Chondrocyte (in vitro differentiated cells): ENCODE measurements around the gene MIB1. TPM values are rescaled to one million over a fixed set of nuclear protein-coding genes. Genes with fewer than 3 reads are reported as not detected.
A peak's percentile ranks its signal among the peaks of the same experiment; 100 is the strongest.

Experiments
- DNase-seq: peaks from one replicate; pipeline ENCODE4 v3.0.0; 2021; ENCODE audit warnings: mixed read lengths, low spot score
- H3K27ac Mint-ChIP-seq: one replicate; pipeline ENCODE4 v1.8.0; 2021; ENCODE audit warnings: mild to moderate bottlenecking, moderate library complexity, mixed read lengths; ENCODE audit not compliant: unreplicated experiment
- H3K27me3 Mint-ChIP-seq: 2 replicates; pipeline ENCODE4 v1.8.0; 2021; ENCODE audit warnings: low read depth, mixed read lengths
- H3K36me3 Mint-ChIP-seq: 2 replicates; pipeline ENCODE4 v1.8.0; 2021; ENCODE audit warnings: low read depth, mixed read lengths
- H3K4me1 Mint-ChIP-seq: 2 replicates; pipeline ENCODE4 v1.8.0; 2021; ENCODE audit warnings: low read depth, mild to moderate bottlenecking, mixed read lengths
- H3K4me3 Mint-ChIP-seq: one replicate; pipeline ENCODE4 v1.8.0; 2021; ENCODE audit warnings: mild to moderate bottlenecking, moderate library complexity, mixed read lengths; ENCODE audit not compliant: unreplicated experiment
- H3K9me3 Mint-ChIP-seq: 2 replicates; pipeline ENCODE4 v1.8.0; 2021; ENCODE audit warnings: low read depth, mixed read lengths
- total RNA-seq: library from RNA; stranded (reverse); gene quantifications from 3 replicates; pipeline ENCODE4 v1.2.1, GENCODE V29; 2021
- TF ChIP-seq, protein P1 (sequence below): fragments of 200-600 bp; sonication (generic); IDR thresholded peaks from 2 replicates; pipeline ENCODE4 v1.5.0; 2021; ENCODE audit warnings: antibody characterized with exemption, mild to moderate bottlenecking, moderate library complexity

The MIB1 gene
- total RNA-seq, 1 donor from 2014 or later, result 68.0 TPM

DNA sequence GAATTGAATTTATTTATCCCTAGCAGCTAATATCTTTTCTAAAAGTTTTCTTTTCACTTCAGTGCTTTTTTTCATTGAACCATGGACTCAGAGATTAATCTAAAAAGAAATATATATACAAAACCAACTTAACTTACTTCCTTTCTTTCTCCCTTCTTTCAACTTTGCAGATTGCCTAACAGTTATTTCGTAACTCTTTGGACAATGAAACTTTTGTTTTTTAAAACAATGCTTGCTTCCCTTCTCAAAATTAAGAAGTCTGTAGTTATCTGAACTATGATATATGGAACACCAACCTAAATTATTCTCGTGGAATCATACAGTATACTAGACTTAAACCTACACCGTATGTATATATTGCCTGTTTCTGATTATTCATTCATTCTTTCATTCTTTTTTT is 62.9 kb downstream of the MIB1 start:
- H3K36me3 Mint-ChIP-seq, result peaks cover 17% of the 10 kb centered on the region
- H3K27ac Mint-ChIP-seq, result no peak overlapping the region
- H3K9me3 Mint-ChIP-seq, result no peaks in the 10 kb centered on the region
- H3K27me3 Mint-ChIP-seq, result no peaks in the 10 kb centered on the region
- no peak overlapping the region for H3K4me3 Mint-ChIP-seq
- H3K4me1 Mint-ChIP-seq, result peaks cover 43% of the 10 kb centered on the region
- TF ChIP-seq, protein P1, sequence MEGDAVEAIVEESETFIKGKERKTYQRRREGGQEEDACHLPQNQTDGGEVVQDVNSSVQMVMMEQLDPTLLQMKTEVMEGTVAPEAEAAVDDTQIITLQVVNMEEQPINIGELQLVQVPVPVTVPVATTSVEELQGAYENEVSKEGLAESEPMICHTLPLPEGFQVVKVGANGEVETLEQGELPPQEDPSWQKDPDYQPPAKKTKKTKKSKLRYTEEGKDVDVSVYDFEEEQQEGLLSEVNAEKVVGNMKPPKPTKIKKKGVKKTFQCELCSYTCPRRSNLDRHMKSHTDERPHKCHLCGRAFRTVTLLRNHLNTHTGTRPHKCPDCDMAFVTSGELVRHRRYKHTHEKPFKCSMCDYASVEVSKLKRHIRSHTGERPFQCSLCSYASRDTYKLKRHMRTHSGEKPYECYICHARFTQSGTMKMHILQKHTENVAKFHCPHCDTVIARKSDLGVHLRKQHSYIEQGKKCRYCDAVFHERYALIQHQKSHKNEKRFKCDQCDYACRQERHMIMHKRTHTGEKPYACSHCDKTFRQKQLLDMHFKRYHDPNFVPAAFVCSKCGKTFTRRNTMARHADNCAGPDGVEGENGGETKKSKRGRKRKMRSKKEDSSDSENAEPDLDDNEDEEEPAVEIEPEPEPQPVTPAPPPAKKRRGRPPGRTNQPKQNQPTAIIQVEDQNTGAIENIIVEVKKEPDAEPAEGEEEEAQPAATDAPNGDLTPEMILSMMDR, result no peak
- no peak for DNase-seq

DNA sequence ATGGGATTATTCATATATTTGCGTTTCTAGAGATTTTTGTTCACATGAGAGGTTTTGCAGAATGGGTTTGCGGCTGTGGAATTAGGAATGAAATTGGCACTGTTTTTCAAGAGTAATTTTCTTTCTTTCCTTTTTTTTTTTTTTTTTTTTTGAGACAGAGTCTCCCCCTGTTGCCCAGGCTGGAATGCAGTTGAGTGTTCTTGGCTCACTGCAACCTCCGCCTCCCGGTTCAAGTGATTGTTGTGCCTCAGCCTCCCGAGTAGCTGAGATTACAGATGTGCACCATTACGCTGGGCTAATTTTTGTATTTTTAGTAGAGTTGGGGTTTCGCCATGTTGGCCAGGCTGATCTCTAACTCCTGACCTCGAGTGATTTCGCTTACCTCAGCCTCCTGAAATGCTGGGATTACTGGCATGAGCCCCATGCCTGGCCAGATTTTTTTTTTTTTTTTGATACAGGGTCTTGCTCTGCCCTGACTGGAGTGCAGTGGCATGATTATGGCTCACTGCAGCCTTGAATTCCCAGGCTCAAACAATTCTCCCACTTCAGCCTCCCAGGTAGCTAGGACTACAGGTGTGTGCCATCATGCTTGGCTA is 65.3 kb downstream of the MIB1 start:
- H3K4me1 Mint-ChIP-seq, result peaks cover 22% of the 10 kb centered on the region
- H3K27ac Mint-ChIP-seq, result no peak overlapping the region
- peaks cover 38% of the 10 kb centered on the region for H3K36me3 Mint-ChIP-seq
- H3K9me3 Mint-ChIP-seq, result peaks cover 14% of the 10 kb centered on the region
- TF ChIP-seq, protein P1, result peak; percentile 20
- no peak for DNase-seq
- no peak overlapping the region for H3K4me3 Mint-ChIP-seq
- no peaks in the 10 kb centered on the region for H3K27me3 Mint-ChIP-seq

DNA sequence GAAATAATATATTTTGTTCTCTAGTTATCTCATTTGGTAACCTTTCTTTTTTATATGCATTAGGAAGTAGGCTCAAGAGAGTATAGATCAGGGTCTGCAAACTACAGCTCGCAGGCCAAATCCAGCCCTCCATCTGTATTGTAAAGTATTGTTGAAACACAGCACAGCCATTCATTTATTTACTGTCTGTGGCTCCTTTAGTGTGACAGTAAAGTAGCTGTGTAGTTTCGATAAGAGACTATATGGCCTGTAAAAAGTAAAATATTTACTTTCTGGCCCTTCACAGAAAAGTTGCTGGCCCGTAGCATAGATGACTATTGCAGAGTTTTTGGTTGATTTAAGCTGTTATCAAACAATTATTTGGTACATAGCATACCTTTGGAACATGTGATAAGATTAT is 67.6 kb downstream of the MIB1 start:
- H3K4me3 Mint-ChIP-seq, result no peak overlapping the region
- peaks cover 31% of the 10 kb centered on the region for H3K36me3 Mint-ChIP-seq
- H3K9me3 Mint-ChIP-seq, result peaks cover 14% of the 10 kb centered on the region
- DNase-seq, result no peak
- H3K27ac Mint-ChIP-seq, result no peak overlapping the region
- H3K27me3 Mint-ChIP-seq, result no peaks in the 10 kb centered on the region
- TF ChIP-seq, protein P1, result no peak
- H3K4me1 Mint-ChIP-seq, result peaks cover 4% of the 10 kb centered on the region

DNA sequence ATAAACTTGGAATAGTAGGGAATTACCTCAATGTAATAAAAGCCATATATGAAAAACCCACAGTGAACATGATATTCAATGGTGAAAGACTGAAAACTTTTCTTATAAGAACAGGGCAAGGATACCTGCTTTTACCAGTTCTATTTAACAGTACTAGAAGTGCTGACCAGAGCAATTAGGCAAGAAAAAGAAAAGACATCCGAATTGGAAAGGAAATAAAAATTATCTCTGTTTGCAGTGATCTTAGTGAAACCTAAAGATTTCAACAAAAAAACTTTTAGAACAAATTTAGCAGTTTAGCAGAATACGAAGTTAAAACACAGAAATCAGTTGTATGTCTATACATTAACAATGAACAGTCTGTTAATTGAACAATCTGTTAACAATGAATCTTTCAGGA is 69.1 kb downstream of the MIB1 start:
- no peaks in the 10 kb centered on the region for H3K27me3 Mint-ChIP-seq
- peaks cover 14% of the 10 kb centered on the region for H3K9me3 Mint-ChIP-seq
- DNase-seq, result no peak
- peaks cover 24% of the 10 kb centered on the region for H3K36me3 Mint-ChIP-seq
- TF ChIP-seq, protein P1, result no peak
- no peak overlapping the region for H3K27ac Mint-ChIP-seq
- peaks cover 4% of the 10 kb centered on the region for H3K4me1 Mint-ChIP-seq
- no peak overlapping the region for H3K4me3 Mint-ChIP-seq

DNA sequence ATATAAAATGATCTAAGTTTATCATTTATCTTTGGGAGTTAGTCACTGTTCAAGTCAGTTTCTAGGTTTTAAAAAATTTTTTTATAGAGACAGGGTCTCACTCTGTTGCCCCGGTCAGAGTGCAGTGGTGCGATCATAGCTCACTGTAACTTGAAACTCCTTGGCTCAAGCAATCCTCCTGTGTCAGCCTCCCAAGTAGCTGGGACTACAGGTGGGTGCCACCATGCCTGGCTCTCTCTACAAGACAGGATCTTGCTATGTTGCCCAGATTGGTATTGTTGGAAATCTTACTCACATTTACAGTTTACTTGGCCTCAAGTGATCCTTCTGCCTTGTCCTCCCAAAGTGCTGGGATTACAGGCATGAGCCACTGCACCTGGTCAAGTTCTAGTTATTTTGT is 74.5 kb downstream of the MIB1 start:
- TF ChIP-seq, protein P1, result no peak
- Mint-ChIP-seq H3K4me1 (peaks cover 4% of the 10 kb centered on the region), H3K27ac (no peak overlapping the region), H3K27me3 (no peaks in the 10 kb centered on the region), H3K4me3 (no peak overlapping the region), H3K36me3 (peaks cover 17% of the 10 kb centered on the region), H3K9me3 (peaks cover 4% of the 10 kb centered on the region)
- DNase-seq, result no peak
